Measurements from ENCODE around the gene CCNC. TPM values are rescaled to one million over a fixed set of nuclear protein-coding genes. Genes with fewer than 3 reads are reported as not detected.
A peak's percentile ranks its signal among the peaks of the same experiment; 100 is the strongest.

CCNC gene
- polyA plus RNA-seq, 1 donor from 2014 or later = 111 TPM

DNA sequence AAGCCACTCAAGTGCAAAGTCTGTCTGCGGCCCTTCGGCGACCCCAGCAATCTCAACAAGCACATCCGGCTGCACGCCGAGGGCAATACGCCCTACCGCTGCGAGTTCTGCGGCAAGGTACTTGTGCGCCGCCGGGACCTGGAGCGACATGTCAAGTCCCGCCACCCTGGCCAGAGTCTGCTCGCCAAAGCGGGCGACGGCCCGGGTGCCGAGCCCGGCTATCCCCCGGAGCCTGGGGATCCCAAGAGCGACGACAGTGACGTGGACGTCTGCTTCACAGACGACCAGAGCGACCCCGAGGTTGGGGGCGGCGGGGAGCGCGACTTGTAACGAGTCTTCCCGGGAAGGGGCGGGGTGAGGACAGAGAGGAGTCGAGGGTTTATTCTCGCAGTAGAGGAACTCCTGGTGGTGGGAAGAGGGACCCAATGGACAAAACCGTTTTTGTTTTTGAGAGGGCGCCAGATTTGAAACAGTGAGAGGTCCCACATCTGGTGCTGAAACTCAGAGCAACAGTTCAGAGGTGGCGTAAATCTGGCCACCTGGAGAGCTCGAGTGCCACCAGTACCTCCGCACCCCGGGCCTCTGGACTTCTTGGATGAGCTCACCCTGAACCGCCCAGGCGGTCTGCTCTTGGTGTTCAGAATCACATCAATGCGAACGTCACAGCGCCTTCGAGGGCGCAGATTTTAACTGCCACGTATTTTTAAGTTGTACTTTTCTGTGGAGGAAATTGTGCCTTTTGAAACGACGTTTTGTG, 46.1 kb upstream of the CCNC start:
- H3K27ac ChIP-seq (ENCODE audit: low read length) = no peak overlapping the region
- peaks cover 8% of the 10 kb centered on the region for H3K9me3 ChIP-seq (ENCODE audit: low read length)
- H3K4me2 ChIP-seq (ENCODE audit: low read length) = no peak overlapping the region
- no peak overlapping the region for H2AFZ ChIP-seq (ENCODE audit: low read depth, low read length)
- H3K36me3 ChIP-seq (ENCODE audit: insufficient read depth, low read length) = no peaks in the 10 kb centered on the region
- H3K9ac ChIP-seq (ENCODE audit: low read length) = no peak overlapping the region
- peaks cover 100% of the 10 kb centered on the region for H3K27me3 ChIP-seq (ENCODE audit: insufficient read depth, low read depth, low read length)
- no peaks in the 10 kb centered on the region for H3K9me2 ChIP-seq (ENCODE audit: insufficient read depth, low read length)
- H3K4me3 ChIP-seq (ENCODE audit: low read length) = peak overlapping the region; percentile 61
- TF ChIP-seq RAD21 (conservative IDR thresholded peaks at IDR 0.05) (no peak), EZH2 (IDR thresholded peaks at IDR 0.05; ENCODE audit: borderline replicate concordance, insufficient read depth, low read length, poor library complexity, severe bottlenecking) (peak; percentile 71), CTCF (IDR thresholded peaks at IDR 0.05; ENCODE audit: poor library complexity, severe bottlenecking) (no peak)
- no peaks in the 10 kb centered on the region for H3K79me2 ChIP-seq (replicated peaks; ENCODE audit: insufficient read depth, low read length)
- no peaks in the 10 kb centered on the region for H4K20me1 ChIP-seq (ENCODE audit: insufficient read depth)
- no peaks in the 10 kb centered on the region for H3F3A ChIP-seq (ENCODE audit: insufficient read depth, low read length, poor library complexity, severe bottlenecking)

GRCh38 chr6:99613705-99614429, 45.4 kb upstream of the CCNC start:
- Histone ChIP-seq H2AFZ (ENCODE audit: low read depth, low read length) (no peak overlapping the region), H4K20me1 (ENCODE audit: insufficient read depth) (no peaks in the 10 kb centered on the region), H3K9me2 (ENCODE audit: insufficient read depth, low read length) (no peaks in the 10 kb centered on the region)

More at GRCh38 chr6:99613705-99614429, 45.4 kb upstream of the CCNC start:
- Histone ChIP-seq H3F3A (ENCODE audit: insufficient read depth, low read length, poor library complexity, severe bottlenecking) (no peaks in the 10 kb centered on the region), H3K36me3 (ENCODE audit: insufficient read depth, low read length) (no peaks in the 10 kb centered on the region), H3K4me2 (ENCODE audit: low read length) (no peak overlapping the region), H3K27me3 (ENCODE audit: insufficient read depth, low read depth, low read length) (peaks cover 100% of the 10 kb centered on the region), H3K27ac (ENCODE audit: low read length) (no peak overlapping the region), H3K9me3 (ENCODE audit: low read length) (peaks cover 8% of the 10 kb centered on the region), H3K79me2 (replicated peaks; ENCODE audit: insufficient read depth, low read length) (no peaks in the 10 kb centered on the region), H3K9ac (ENCODE audit: low read length) (no peak overlapping the region), H3K4me3 (ENCODE audit: low read length) (peak overlapping the region; percentile 61)
- TF ChIP-seq TAF1 (IDR thresholded peaks at IDR 0.05; ENCODE audit: low read depth) = no peak
- TF ChIP-seq REST (IDR thresholded peaks at IDR 0.05; ENCODE audit: borderline replicate concordance) = no peak
- peak; percentile 1 for TF ChIP-seq SMC3 (conservative IDR thresholded peaks at IDR 0.05; ENCODE audit: poor library complexity)
- TF ChIP-seq MXI1 (conservative IDR thresholded peaks at IDR 0.05; ENCODE audit: poor library complexity, severe bottlenecking) = no peak
- TF ChIP-seq RAD21 (conservative IDR thresholded peaks at IDR 0.05) = no peak
- TF ChIP-seq POLR2AphosphoS5 (IDR thresholded peaks at IDR 0.05) = no peak
- peak; percentile 11 for TF ChIP-seq CTCF (IDR thresholded peaks at IDR 0.05; ENCODE audit: poor library complexity, severe bottlenecking)
- TF ChIP-seq EZH2 (IDR thresholded peaks at IDR 0.05; ENCODE audit: borderline replicate concordance, insufficient read depth, low read length, poor library complexity, severe bottlenecking) = peak; percentile 93

Measured in neural cell (in vitro differentiated cells).